Panc1 (cell line): ENCODE data around the gene GOLT1B.

ENCODE experiments used
- TCF7L2 ChIP-seq: IDR thresholded peaks from 2 replicates; pipeline ENCODE4 v1.6.1; 2011; ENCODE audit warnings: mild to moderate bottlenecking, low read depth, low read length, inconsistent platforms
- TF ChIP-seq, protein P1 (sequence below): fragments of 450-650 bp; IDR thresholded peaks from 2 replicates; pipeline ENCODE4 v1.5.1; 2017; ENCODE audit warnings: mild to moderate bottlenecking

DNA sequence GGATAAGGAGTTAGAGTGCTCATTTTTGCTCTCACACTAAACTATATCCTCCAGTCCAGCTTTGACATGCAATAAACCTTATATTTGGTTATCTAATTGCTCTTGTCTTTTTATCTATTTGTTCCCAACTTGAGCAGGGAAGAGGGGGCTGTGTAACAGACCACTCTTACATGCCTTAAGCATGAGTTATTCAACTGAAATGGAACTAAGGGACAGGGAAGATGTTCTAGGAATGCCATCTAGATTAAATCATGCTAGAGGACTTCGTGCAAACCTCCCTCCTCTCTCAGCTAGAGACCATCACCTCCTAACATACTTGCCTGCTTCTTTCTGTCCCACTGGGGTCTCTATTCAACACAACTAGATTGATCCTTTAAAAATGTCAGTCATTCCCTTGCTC, 45.1 kb downstream of the GOLT1B start:
- TF ChIP-seq, protein P1, sequence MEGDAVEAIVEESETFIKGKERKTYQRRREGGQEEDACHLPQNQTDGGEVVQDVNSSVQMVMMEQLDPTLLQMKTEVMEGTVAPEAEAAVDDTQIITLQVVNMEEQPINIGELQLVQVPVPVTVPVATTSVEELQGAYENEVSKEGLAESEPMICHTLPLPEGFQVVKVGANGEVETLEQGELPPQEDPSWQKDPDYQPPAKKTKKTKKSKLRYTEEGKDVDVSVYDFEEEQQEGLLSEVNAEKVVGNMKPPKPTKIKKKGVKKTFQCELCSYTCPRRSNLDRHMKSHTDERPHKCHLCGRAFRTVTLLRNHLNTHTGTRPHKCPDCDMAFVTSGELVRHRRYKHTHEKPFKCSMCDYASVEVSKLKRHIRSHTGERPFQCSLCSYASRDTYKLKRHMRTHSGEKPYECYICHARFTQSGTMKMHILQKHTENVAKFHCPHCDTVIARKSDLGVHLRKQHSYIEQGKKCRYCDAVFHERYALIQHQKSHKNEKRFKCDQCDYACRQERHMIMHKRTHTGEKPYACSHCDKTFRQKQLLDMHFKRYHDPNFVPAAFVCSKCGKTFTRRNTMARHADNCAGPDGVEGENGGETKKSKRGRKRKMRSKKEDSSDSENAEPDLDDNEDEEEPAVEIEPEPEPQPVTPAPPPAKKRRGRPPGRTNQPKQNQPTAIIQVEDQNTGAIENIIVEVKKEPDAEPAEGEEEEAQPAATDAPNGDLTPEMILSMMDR: no peak
- no peak for TF ChIP-seq TCF7L2
